Trophoblast cell (in vitro differentiated cells and primary cell): ENCODE measurements around the gene SOX6.

Source experiments
- DNase-seq, 2 donors: peaks; one replicate each; pipeline ENCODE4 v3.0.0-alpha.2; 2016
- H2AFZ ChIP-seq: 2 replicates; pipeline ENCODE4 v1.6.1; 2013; ENCODE audit warnings: low read length, moderate library complexity, mild to moderate bottlenecking; ENCODE audit not compliant: insufficient read depth, poor library complexity
- H2AK5ac ChIP-seq: 2 replicates; pipeline ENCODE4 v1.6.1; 2013; ENCODE audit warnings: mild to moderate bottlenecking, low read length
- H2BK120ac ChIP-seq: 2 replicates; pipeline ENCODE4 v1.6.1; 2013; ENCODE audit warnings: low read length, mild to moderate bottlenecking, moderate library complexity; ENCODE audit not compliant: insufficient read depth, poor library complexity
- H2BK12ac ChIP-seq: 2 replicates; pipeline ENCODE4 v1.6.1; 2013; ENCODE audit warnings: mild to moderate bottlenecking, low read length, moderate library complexity
- H2BK5ac ChIP-seq: 2 replicates; pipeline ENCODE4 v1.6.1; 2013; ENCODE audit warnings: low read length, low read depth, moderate library complexity, mild to moderate bottlenecking; ENCODE audit not compliant: poor library complexity
- H3K14ac ChIP-seq: 2 replicates; pipeline ENCODE4 v1.6.1; 2013; ENCODE audit warnings: mild to moderate bottlenecking, low read length
- H3K18ac ChIP-seq: 2 replicates; pipeline ENCODE4 v1.6.1; 2013; ENCODE audit warnings: mild to moderate bottlenecking, low read length
- H3K23ac ChIP-seq: 2 replicates; pipeline ENCODE4 v1.6.1; 2013; ENCODE audit warnings: low read length
- H3K27ac ChIP-seq: 2 replicates; pipeline ENCODE4 v1.5.1; 2013; ENCODE audit warnings: low read depth, mild to moderate bottlenecking, inconsistent platforms, low read length, moderate library complexity
- H3K27me3 ChIP-seq: 2 replicates; pipeline ENCODE4 v1.6.1; 2013; ENCODE audit warnings: inconsistent platforms, mild to moderate bottlenecking, low read length, moderate library complexity; ENCODE audit not compliant: insufficient read depth
- H3K36me3 ChIP-seq, 2 experiments: 1 replicate in 1 of 2; 2 replicates in 1 of 2; pipeline ENCODE4 v1.6.1; 2013; ENCODE audit warnings: low read length in 2 of 2, mild to moderate bottlenecking in 2 of 2, moderate library complexity in 1 of 2; ENCODE audit not compliant: insufficient read depth in 2 of 2, control insufficient read depth in 1 of 2
- H3K4ac ChIP-seq: 2 replicates; pipeline ENCODE4 v1.6.1; 2013; ENCODE audit warnings: low read depth, mild to moderate bottlenecking, low read length, moderate library complexity
- H3K4me1 ChIP-seq, 2 experiments: 1 replicate in 1 of 2; 2 replicates in 1 of 2; pipeline ENCODE4 v1.6.1; 2013; ENCODE audit warnings: low read length in 2 of 2, mild to moderate bottlenecking in 2 of 2, moderate library complexity in 1 of 2; ENCODE audit not compliant: insufficient read depth in 2 of 2, control insufficient read depth in 1 of 2
- H3K4me2 ChIP-seq: 2 replicates; pipeline ENCODE4 v1.6.1; 2013; ENCODE audit warnings: inconsistent platforms, mild to moderate bottlenecking, low read length, moderate library complexity
- H3K4me3 ChIP-seq: 2 replicates; pipeline ENCODE4 v1.5.1; 2013; ENCODE audit warnings: mild to moderate bottlenecking, low read depth, low read length, inconsistent platforms
- H3K79me1 ChIP-seq: one replicate; pipeline ENCODE4 v1.6.1; 2013; ENCODE audit warnings: low read length
- H3K79me2 ChIP-seq: 2 replicates; pipeline ENCODE4 v1.6.1; 2013; ENCODE audit warnings: low read length, mild to moderate bottlenecking; ENCODE audit not compliant: control insufficient read depth, insufficient read depth, poor library complexity
- H3K9ac ChIP-seq: 2 replicates; pipeline ENCODE4 v1.6.1; 2013; ENCODE audit warnings: mild to moderate bottlenecking, low read length
- H3K9me3 ChIP-seq: 2 replicates; pipeline ENCODE4 v1.6.1; 2013; ENCODE audit warnings: low read depth, mild to moderate bottlenecking, control low read depth, inconsistent platforms, low read length; ENCODE audit not compliant: insufficient read depth
- H4K12ac ChIP-seq: 2 replicates; pipeline ENCODE4 v1.6.1; 2013; ENCODE audit warnings: low read depth, mild to moderate bottlenecking, low read length, moderate library complexity
- H4K8ac ChIP-seq: 2 replicates; pipeline ENCODE4 v1.6.1; 2013; ENCODE audit warnings: low read depth, mild to moderate bottlenecking, low read length, moderate library complexity
- H4K91ac ChIP-seq: one replicate; pipeline ENCODE4 v1.6.1; 2013; ENCODE audit warnings: low read depth, mild to moderate bottlenecking, low read length, moderate library complexity
- WGBS: extraction: QIAGEN DNeasy Blood & Tissue Kit; methylation state at CpG from one replicate; pipeline ENCODE4 v1.1.7; 2013; ENCODE audit warnings: missing lambda C conversion rate; ENCODE audit not compliant: insufficient read length, insufficient coverage; ENCODE audit errors: extremely low coverage; 5-methylcytosine and 5-hydroxymethylcytosine counted together

Gene SOX6

GRCh38 chr11:16402654-16403447, 46.5 kb upstream of the SOX6 start:
- no peaks in the 10 kb centered on the region for H3K9me3 ChIP-seq
- no peaks in the 10 kb centered on the region for H3K36me3 ChIP-seq
- H2BK12ac ChIP-seq = no peak overlapping the region
- H3K79me2 ChIP-seq = no peaks in the 10 kb centered on the region
- no peak overlapping the region for H3K18ac ChIP-seq
- H4K8ac ChIP-seq = no peak overlapping the region
- H3K4me2 ChIP-seq = no peak overlapping the region
- H3K14ac ChIP-seq = no peak overlapping the region
- H3K23ac ChIP-seq = no peak overlapping the region
- H3K79me1 ChIP-seq = no peaks in the 10 kb centered on the region
- H3K4ac ChIP-seq = no peak overlapping the region
- no peak overlapping the region for H3K4me3 ChIP-seq
- H2AK5ac ChIP-seq = no peak overlapping the region
- no peak overlapping the region for H3K27ac ChIP-seq
- H2BK120ac ChIP-seq = no peak overlapping the region
- no peak overlapping the region for H2AFZ ChIP-seq
- H2BK5ac ChIP-seq = no peak overlapping the region
- no peak overlapping the region for H4K91ac ChIP-seq
- WGBS = no CpG with 5 or more reads among the region's 5 CpGs
- H3K4me1 ChIP-seq = no peaks in the 10 kb centered on the region
- H3K27me3 ChIP-seq = peaks cover 2% of the 10 kb centered on the region
- H4K12ac ChIP-seq = no peak overlapping the region
- H3K9ac ChIP-seq = no peak overlapping the region
- DNase-seq = no peak

GRCh38 chr11:16397390-16397789, 41.0 kb upstream of the SOX6 start:
- no peak overlapping the region for H3K4ac ChIP-seq
- H2BK5ac ChIP-seq = no peak overlapping the region
- no peaks in the 10 kb centered on the region for H3K79me2 ChIP-seq
- WGBS = no CpG with 5 or more reads among the region's 2 CpGs
- no peak overlapping the region for H3K27ac ChIP-seq
- H3K9me3 ChIP-seq = no peaks in the 10 kb centered on the region
- H4K91ac ChIP-seq = no peak overlapping the region
- no peak overlapping the region for H4K12ac ChIP-seq
- no peak overlapping the region for H2BK120ac ChIP-seq
- no peak overlapping the region for H3K4me2 ChIP-seq
- DNase-seq = no peak
- no peaks in the 10 kb centered on the region for H3K27me3 ChIP-seq
- no peak overlapping the region for H3K18ac ChIP-seq
- no peak overlapping the region for H2BK12ac ChIP-seq
- H4K8ac ChIP-seq = no peak overlapping the region
- no peaks in the 10 kb centered on the region for H3K4me1 ChIP-seq
- H3K23ac ChIP-seq = no peak overlapping the region
- H3K4me3 ChIP-seq = no peak overlapping the region
- no peaks in the 10 kb centered on the region for H3K79me1 ChIP-seq
- H2AK5ac ChIP-seq = no peak overlapping the region
- no peaks in the 10 kb centered on the region for H3K36me3 ChIP-seq
- no peak overlapping the region for H2AFZ ChIP-seq
- no peak overlapping the region for H3K9ac ChIP-seq
- no peak overlapping the region for H3K14ac ChIP-seq

GRCh38 chr11:16395601-16396000, 39.3 kb upstream of the SOX6 start:
- H4K12ac ChIP-seq = no peak overlapping the region
- H3K18ac ChIP-seq = no peak overlapping the region
- no peak overlapping the region for H3K14ac ChIP-seq
- H2BK120ac ChIP-seq = no peak overlapping the region
- H3K4ac ChIP-seq = no peak overlapping the region
- H3K9me3 ChIP-seq = no peaks in the 10 kb centered on the region
- H2AFZ ChIP-seq = no peak overlapping the region
- no peaks in the 10 kb centered on the region for H3K79me1 ChIP-seq
- H3K4me2 ChIP-seq = no peak overlapping the region
- H2BK5ac ChIP-seq = no peak overlapping the region
- no peaks in the 10 kb centered on the region for H3K4me1 ChIP-seq
- no peak overlapping the region for H3K4me3 ChIP-seq
- DNase-seq = no peak
- H3K27ac ChIP-seq = no peak overlapping the region
- H3K27me3 ChIP-seq = no peaks in the 10 kb centered on the region
- H3K36me3 ChIP-seq = no peaks in the 10 kb centered on the region
- no peak overlapping the region for H4K91ac ChIP-seq
- no CpG with 5 or more reads among the region's 1 CpG for WGBS
- H3K79me2 ChIP-seq = no peaks in the 10 kb centered on the region
- no peak overlapping the region for H3K9ac ChIP-seq
- H2AK5ac ChIP-seq = no peak overlapping the region
- H2BK12ac ChIP-seq = no peak overlapping the region
- H3K23ac ChIP-seq = no peak overlapping the region
- no peak overlapping the region for H4K8ac ChIP-seq

DNA sequence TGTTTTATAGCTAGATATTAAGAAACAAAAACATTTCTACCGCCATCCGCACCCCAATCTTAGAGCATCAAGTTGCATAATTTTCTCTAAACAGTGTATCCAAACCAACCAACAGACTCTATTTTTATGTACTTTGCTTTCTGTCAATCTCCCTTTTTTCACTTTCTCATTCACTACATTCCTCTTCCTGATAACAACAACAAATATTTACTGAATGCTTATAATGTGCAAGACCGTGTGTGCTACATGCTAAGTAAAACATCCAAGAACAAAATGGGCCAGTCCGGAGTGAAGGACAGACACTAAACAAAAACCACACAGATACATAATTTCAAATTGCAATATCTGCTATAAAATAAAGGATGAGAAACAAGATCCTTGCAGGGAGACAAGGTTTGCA, 38.6 kb upstream of the SOX6 start:
- H4K12ac ChIP-seq = no peak overlapping the region
- no peak overlapping the region for H2AK5ac ChIP-seq
- no peaks in the 10 kb centered on the region for H3K36me3 ChIP-seq
- no peaks in the 10 kb centered on the region for H3K79me1 ChIP-seq
- H3K18ac ChIP-seq = no peak overlapping the region
- no peak overlapping the region for H3K23ac ChIP-seq
- H3K27me3 ChIP-seq = no peaks in the 10 kb centered on the region
- no peak overlapping the region for H4K8ac ChIP-seq
- no peak overlapping the region for H3K27ac ChIP-seq
- no peak overlapping the region for H2BK12ac ChIP-seq
- no peaks in the 10 kb centered on the region for H3K4me1 ChIP-seq
- no peaks in the 10 kb centered on the region for H3K9me3 ChIP-seq
- H3K79me2 ChIP-seq = no peaks in the 10 kb centered on the region
- no peak overlapping the region for H3K4me2 ChIP-seq
- H3K4ac ChIP-seq = no peak overlapping the region
- no peak overlapping the region for H2BK5ac ChIP-seq
- no peak overlapping the region for H3K4me3 ChIP-seq
- DNase-seq = peak in 1 of 2 donors; percentile 21
- no peak overlapping the region for H2BK120ac ChIP-seq
- no peak overlapping the region for H4K91ac ChIP-seq
- no peak overlapping the region for H2AFZ ChIP-seq
- no peak overlapping the region for H3K9ac ChIP-seq
- WGBS = no CpG with 5 or more reads among the region's 4 CpGs
- no peak overlapping the region for H3K14ac ChIP-seq
